Natural killer cell (primary cell): ENCODE data around the gene CCDC8. TPM values are rescaled to one million over a fixed set of nuclear protein-coding genes. Genes with fewer than 3 reads are reported as not detected.
"Not testable (repeated sequence)": the region's sequence is repeated elsewhere in the genome, so short reads cannot be mapped to it uniquely, and the experiment has no call there.

ENCODE experiments used
- ATAC-seq, 3 donors: fragments of 150-1000 bp in 2 of 3; fragments of 200-7000 bp in 1 of 3; cut with Tn5 transposase; 1 replicate in 1 of 3; 2 replicates in 2 of 3; pipeline ENCODE4 v1.10.0; 2021; ENCODE audit warnings: mild to moderate bottlenecking in 2 of 3, moderate library complexity in 2 of 3
- DNase-seq, 2 donors: peaks; one replicate each; pipeline versions ENCODE4 v3.0.0 to v3.0.0-alpha.2; 2013 to 2021; ENCODE audit warnings: mixed read lengths in 1 of 2
- H3K27ac ChIP-seq: one replicate; pipeline ENCODE4 v1.5.1; 2013; ENCODE audit warnings: mild to moderate bottlenecking, low read length
- H3K27me3 ChIP-seq: one replicate; pipeline ENCODE4 v1.6.1; 2013; ENCODE audit warnings: low read length; ENCODE audit not compliant: control insufficient read depth, insufficient read depth
- H3K36me3 ChIP-seq: one replicate; pipeline ENCODE4 v1.6.1; 2013; ENCODE audit warnings: low read length; ENCODE audit not compliant: control insufficient read depth, insufficient read depth
- H3K4me1 ChIP-seq: one replicate; pipeline ENCODE4 v1.6.1; 2013; ENCODE audit warnings: low read length; ENCODE audit not compliant: control insufficient read depth, insufficient read depth
- H3K4me3 ChIP-seq: one replicate; pipeline ENCODE4 v1.5.1; 2013; ENCODE audit warnings: low read length
- H3K9me3 ChIP-seq: one replicate; pipeline ENCODE4 v1.6.1; 2013; ENCODE audit warnings: low read length; ENCODE audit not compliant: control insufficient read depth, insufficient read depth
- H3K27ac Mint-ChIP-seq, 2 donors: one replicate each; pipeline ENCODE4 v1.8.0; 2022; ENCODE audit warnings: mild to moderate bottlenecking in 2 of 2, mixed read lengths in 2 of 2, moderate library complexity in 1 of 2
- H3K27me3 Mint-ChIP-seq, 2 donors: one replicate each; pipeline ENCODE4 v1.8.0; 2022; ENCODE audit warnings: low read depth in 2 of 2, mixed read lengths in 2 of 2
- H3K36me3 Mint-ChIP-seq: one replicate; pipeline ENCODE4 v1.8.0; 2022; ENCODE audit warnings: mixed read lengths
- H3K4me1 Mint-ChIP-seq, 2 donors: one replicate each; pipeline ENCODE4 v1.8.0; 2022; ENCODE audit warnings: mixed read lengths in 2 of 2
- H3K4me3 Mint-ChIP-seq: one replicate; pipeline ENCODE4 v1.8.0; 2022; ENCODE audit warnings: mild to moderate bottlenecking, moderate library complexity, mixed read lengths
- H3K9me3 Mint-ChIP-seq, 2 donors: one replicate each; pipeline ENCODE4 v1.8.0; 2022; ENCODE audit warnings: mixed read lengths in 2 of 2
- CTCF ChIP-seq: fragments of 200-600 bp; IDR thresholded peaks from one replicate; pipeline ENCODE4 v1.8.0; 2022; ENCODE audit warnings: antibody characterized with exemption
- WGBS: methylation state at CpG from one replicate; pipeline ENCODE4 v1.1.7; 2013; ENCODE audit warnings: missing lambda C conversion rate; ENCODE audit not compliant: insufficient coverage; 5-methylcytosine and 5-hydroxymethylcytosine counted together
- intact Hi-C: fragments of 100-400 bp; cut with micrococcal nuclease; formaldehyde crosslinking; loops from one replicate; pipeline ENCODE4 v1.14.2; 2022
- total RNA-seq, 4 donors: library from RNA; stranded (reverse); fragments of 120-200 nt in 1 of 4; gene quantifications; one replicate each; pipeline versions ENCODE4 v1.2.3 to v1.2.4, GENCODE V29; 2013 to 2022

The CCDC8 gene
- total RNA-seq, 3 donors from 2014 or later (not counting 1 experiment from before 2014, with no cell fraction given) = not detected

- peaks cover 25 to 26% of the 10 kb centered on the region in 2 donors for H3K27me3 Mint-ChIP-seq
Observed at GRCh38 chr19:46423188-46423587, 9.8 kb upstream of the CCDC8 start.

DNA sequence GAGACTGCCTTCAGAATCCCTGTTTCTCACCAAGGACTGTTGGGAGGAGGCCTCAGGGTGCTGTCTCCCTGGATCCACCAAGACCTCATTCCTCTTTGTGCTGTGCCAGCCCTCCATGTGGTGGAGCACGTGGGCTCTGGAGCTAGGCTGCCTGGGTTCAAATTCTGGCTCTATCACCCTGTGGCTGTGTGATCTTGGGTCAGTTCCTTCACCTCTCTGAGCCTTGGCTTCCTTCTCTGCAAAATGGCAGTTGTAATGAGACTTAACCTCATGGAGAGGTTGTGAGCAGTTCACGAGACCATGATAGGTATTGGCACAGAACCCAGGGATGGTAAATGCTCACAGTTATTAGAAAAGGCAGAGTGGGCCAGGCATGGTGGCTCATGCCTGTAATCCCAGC, 9.0 kb upstream of the CCDC8 start:
- Histone ChIP-seq H3K4me3 (no peak overlapping the region), H3K4me1 (peaks cover 9% of the 10 kb centered on the region), H3K36me3 (no peaks in the 10 kb centered on the region), H3K27me3 (peaks cover 20% of the 10 kb centered on the region), H3K9me3 (no peaks in the 10 kb centered on the region), H3K27ac (no peak overlapping the region)
- Mint-ChIP-seq H3K36me3 (no peaks in the 10 kb centered on the region), H3K27ac (no peak overlapping the region), H3K27me3 (peaks cover 16 to 19% of the 10 kb centered on the region in 2 donors), H3K4me3 (no peak overlapping the region), H3K4me1 (peaks cover 9 to 13% of the 10 kb centered on the region in 2 donors), H3K9me3 (no peaks in the 10 kb centered on the region)
- DNase-seq = no peak
- 83% methylated on average over 2 of the region's 2 CpGs for WGBS
- ATAC-seq = no peak
- no peak for TF ChIP-seq CTCF
- intact Hi-C loops = no loop called here

More at GRCh38 chr19:46423188-46423587, 9.8 kb upstream of the CCDC8 start:
- Mint-ChIP-seq H3K9me3 (no peaks in the 10 kb centered on the region), H3K4me3 (no peak overlapping the region), H3K36me3 (no peaks in the 10 kb centered on the region), H3K4me1 (peaks cover 16 to 22% of the 10 kb centered on the region in 2 donors), H3K27ac (no peak overlapping the region)
- Histone ChIP-seq H3K27ac (no peak overlapping the region), H3K9me3 (no peaks in the 10 kb centered on the region), H3K4me1 (peaks cover 11% of the 10 kb centered on the region), H3K4me3 (no peak overlapping the region), H3K27me3 (peaks cover 24% of the 10 kb centered on the region), H3K36me3 (no peaks in the 10 kb centered on the region)
- DNase-seq (no peak), ATAC-seq (no peak)
- intact Hi-C loops = no loop called here
- 75% methylated on average over 5 of the region's 5 CpGs for WGBS
- no peak for TF ChIP-seq CTCF

DNA sequence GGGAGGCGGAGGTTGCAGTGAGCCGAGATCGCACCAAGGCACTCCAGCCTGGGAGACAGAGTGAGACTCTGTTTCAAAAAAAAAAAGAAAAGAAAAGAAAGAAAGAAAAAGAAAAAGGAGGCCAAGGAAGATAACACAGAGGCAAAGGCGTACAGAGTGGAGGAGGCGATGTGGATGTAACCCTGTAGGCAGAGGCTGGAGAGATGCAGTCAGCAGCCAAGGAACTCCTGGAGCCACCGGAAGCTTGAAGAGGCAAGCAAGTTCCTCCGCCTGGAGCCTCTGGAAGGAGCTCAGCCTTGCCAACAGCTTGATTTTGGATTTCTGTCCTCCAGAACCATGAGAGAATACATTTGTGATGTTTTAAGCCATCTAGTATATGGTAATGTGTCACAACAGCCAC, 6.7 kb upstream of the CCDC8 start:
- peaks cover 7 to 18% of the 10 kb centered on the region in 2 donors for H3K27me3 Mint-ChIP-seq

DNA sequence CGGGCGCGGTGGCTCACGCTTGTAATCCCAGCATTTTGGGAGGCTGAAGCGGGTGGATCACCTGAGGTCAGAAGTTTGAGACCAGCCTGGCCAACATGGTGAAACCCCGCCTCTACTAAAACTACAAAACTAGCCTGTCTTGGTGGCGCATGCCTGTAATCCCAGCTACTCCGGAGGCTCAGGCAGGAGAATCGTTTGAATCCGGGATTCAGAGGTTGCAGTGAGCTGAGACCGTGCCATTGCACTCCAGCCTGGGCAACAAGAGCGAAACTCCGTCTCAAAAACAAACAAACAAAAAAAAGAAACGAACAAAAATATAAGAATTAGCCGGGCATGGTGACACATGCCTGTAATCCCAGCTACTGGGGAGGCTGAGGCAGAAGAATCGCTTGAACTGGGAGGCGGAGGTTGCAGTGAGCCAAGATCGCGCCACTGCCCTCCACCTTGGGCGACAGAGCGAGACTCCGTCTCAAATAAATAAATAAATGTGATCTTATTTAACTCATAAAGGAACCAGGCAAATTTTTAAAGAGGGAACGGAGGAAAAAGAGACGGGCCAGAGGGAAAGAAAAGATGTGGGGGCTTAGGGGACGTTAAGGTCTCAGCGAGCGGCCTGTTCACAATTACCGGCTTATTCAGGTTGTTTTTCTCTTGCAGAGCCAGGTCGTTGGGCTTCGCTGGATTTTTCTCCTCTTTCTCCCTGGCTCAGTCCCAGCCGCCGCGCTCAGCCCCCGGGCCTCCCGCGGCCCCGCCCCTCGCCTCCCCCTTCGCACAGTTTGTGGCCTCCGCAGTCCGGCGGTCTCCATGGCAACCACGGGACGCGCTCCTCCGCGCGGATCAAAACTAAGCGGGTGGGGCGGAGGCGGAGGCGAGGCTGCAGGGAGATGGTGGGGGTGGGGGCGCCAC, 2.7 kb upstream of the CCDC8 start:
- peaks cover 26 to 49% of the 10 kb centered on the region in 2 donors for H3K27me3 Mint-ChIP-seq
- H3K27me3 ChIP-seq = peaks cover 33% of the 10 kb centered on the region

More for the DNA sequence above, 6.7 kb upstream of the CCDC8 start:
- Mint-ChIP-seq H3K27ac (no peak overlapping the region), H3K9me3 (no peaks in the 10 kb centered on the region), H3K36me3 (no peaks in the 10 kb centered on the region), H3K4me1 (no peaks in the 10 kb centered on the region), H3K4me3 (no peak overlapping the region)
- intact Hi-C loops = no loop called here
- DNase-seq (no peak), ATAC-seq (no peak)
- Histone ChIP-seq H3K27me3 (peaks cover 10% of the 10 kb centered on the region), H3K36me3 (no peaks in the 10 kb centered on the region), H3K27ac (no peak overlapping the region), H3K9me3 (no peaks in the 10 kb centered on the region), H3K4me3 (no peak overlapping the region), H3K4me1 (no peaks in the 10 kb centered on the region)
- no peak for TF ChIP-seq CTCF
- 94% methylated on average over 7 of the region's 7 CpGs for WGBS

DNA sequence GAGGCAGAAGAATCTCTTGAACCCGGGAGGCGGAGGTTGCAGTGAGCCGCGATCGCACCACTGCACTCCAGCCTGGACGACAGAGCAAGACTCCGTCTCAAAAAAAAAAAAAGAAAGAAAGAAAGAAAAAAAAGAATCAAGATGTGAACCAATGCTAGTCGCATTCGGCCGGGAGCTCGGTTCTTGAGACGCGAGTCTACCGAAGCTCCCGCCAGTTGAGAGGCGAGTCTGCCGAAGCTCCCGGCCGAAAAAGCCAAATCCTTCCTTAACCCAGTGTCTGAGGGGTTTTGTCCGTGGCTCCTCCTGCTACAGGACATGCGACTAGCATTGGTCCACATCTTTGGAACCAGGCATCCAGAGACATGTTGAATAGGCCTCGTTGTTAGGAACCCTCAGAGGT, 1.5 kb upstream of the CCDC8 start:
- 96% methylated on average over 22 of the region's 22 CpGs for WGBS
- H3K27ac Mint-ChIP-seq, H3K27ac ChIP-seq, H3K36me3 ChIP-seq, H3K4me1 Mint-ChIP-seq, H3K36me3 Mint-ChIP-seq, intact Hi-C loops, H3K9me3 Mint-ChIP-seq, H3K4me3 ChIP-seq, H3K9me3 ChIP-seq, DNase-seq, H3K4me1 ChIP-seq, ATAC-seq, H3K4me3 Mint-ChIP-seq: not testable (repeated sequence)
- H3K27me3 Mint-ChIP-seq = peaks cover 26 to 54% of the 10 kb centered on the region in 2 donors
- H3K27me3 ChIP-seq = peaks cover 39% of the 10 kb centered on the region

More for the DNA sequence above, 2.7 kb upstream of the CCDC8 start:
- H3K4me3 Mint-ChIP-seq, H3K9me3 Mint-ChIP-seq, intact Hi-C loops, H3K36me3 Mint-ChIP-seq, H3K36me3 ChIP-seq, H3K4me1 Mint-ChIP-seq, H3K9me3 ChIP-seq, H3K4me3 ChIP-seq, H3K4me1 ChIP-seq, H3K27ac Mint-ChIP-seq, H3K27ac ChIP-seq: not testable (repeated sequence)
- ATAC-seq (peak in 1 of 3 donors; percentile 42), DNase-seq (peak in 1 of 2 donors; percentile 34)
- WGBS = 30% methylated on average over 48 of the region's 53 CpGs
